HG02571 (cell line): ENCODE data around the gene KDM4C.
"Not testable (repeated sequence)": the region's sequence is repeated elsewhere in the genome, so short reads cannot be mapped to it uniquely, and the experiment has no call there.

Source experiments
- ATAC-seq: cut with Tn5 transposase; IDR thresholded peaks from one replicate; pipeline ENCODE4 v1.9.1; 2021; ENCODE audit warnings: mild to moderate bottlenecking, moderate library complexity; ENCODE audit not compliant: unreplicated experiment

Gene KDM4C

GRCh38 chr9:6757456-6758247 is at the start of gene KDM4C:
Gene KDM4C, plus strand, starts transcription at chr9:6757973. Its CDS starts 35,016 bp downstream, at chr9:6792989.
- peak; percentile 75 for ATAC-seq

DNA sequence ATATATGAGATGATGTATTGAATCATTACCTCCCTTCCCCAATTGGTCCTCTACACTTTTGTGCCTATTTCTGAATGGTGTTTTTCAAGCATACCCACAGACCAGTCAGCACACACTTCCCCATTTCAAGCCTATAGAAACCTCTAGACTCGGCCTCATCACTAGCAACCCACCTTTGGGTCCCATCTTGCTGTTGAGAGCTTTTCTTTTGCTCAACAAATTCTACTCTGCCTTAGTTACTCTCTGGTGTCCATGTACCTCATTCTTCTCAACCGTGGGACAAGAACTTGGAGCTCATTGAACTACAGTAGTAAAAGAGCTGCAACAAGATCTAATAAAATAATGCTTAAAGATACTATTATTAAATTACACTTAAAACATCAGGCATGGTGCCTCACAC is 49.0 kb upstream of the KDM4C start:
- no peak for ATAC-seq

- no peak for ATAC-seq
Observed at GRCh38 chr9:6711403-6711802, 46.4 kb upstream of the KDM4C start.

DNA sequence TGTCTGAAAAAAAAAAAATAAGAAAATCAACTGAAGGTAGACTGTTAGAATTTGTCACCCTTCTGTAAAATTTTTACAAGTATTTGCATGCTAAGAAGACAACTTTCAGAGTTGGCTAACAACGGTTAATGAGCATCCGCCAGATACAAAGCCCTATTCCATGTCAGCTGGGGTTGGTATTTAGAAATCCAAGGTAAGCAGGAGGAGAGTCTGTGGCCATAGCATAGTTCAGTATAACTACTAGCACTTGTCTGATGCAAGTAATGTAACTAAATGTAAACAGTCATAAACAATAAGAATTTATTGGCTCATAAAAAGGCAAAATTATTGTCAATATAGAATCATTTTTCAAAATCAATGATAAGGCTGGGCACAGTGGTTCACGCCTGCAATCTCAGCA is 45.7 kb upstream of the KDM4C start:
- ATAC-seq: no peak

- ATAC-seq: no peak
Observed at GRCh38 chr9:6714176-6714575, 43.6 kb upstream of the KDM4C start.

- not testable (repeated sequence) for ATAC-seq
Observed at GRCh38 chr9:6715153-6715754, 42.5 kb upstream of the KDM4C start.

DNA sequence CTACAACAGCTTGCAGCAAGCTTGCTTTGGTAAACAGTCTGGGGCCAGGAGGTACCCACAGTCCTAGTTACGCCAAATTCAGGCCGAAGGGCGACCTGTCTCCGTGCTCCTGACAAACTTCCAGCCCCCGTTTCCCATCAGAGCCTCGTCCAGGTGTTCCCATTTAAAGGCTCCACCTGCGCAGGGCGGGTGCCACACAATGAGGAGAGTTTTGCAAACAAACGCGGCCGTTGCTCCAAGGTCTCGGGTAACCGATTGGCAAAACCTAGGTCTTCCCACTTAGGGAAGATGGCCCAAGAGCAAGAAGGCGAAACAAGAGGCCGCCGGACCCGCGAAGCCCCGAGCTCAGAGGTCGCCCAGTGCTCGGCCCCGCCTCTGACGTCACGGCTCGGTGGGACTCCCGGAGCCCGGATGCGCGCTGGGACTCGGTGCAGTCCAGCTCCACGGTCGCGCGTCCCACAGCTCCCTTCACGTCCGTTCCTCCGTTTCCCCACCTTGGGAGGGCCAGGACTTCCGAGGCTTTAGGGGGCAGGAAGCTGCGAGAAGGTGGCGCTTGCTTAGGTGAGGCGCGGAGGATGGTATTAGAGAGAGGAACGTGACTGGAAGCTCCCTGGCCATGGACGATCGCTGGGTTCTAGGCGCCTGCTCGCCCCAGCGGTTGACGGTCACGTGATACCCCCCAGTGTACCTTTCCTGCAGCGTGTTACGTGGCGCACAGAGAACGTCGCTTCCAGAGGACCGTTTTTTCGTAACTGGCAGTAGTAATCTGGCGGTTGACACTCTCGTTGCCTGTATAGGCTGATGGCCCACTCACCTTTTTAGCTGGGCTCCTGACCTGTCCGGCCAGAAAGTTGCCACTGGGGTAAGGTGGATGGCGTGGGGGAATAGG is 41.8 kb upstream of the KDM4C start:
- ATAC-seq: peak; percentile 89

GRCh38 chr9:6716766-6717165 is 41.0 kb upstream of the KDM4C start:
- ATAC-seq: no peak

- no peak for ATAC-seq
Observed at GRCh38 chr9:6723881-6724420, 33.8 kb upstream of the KDM4C start.

DNA sequence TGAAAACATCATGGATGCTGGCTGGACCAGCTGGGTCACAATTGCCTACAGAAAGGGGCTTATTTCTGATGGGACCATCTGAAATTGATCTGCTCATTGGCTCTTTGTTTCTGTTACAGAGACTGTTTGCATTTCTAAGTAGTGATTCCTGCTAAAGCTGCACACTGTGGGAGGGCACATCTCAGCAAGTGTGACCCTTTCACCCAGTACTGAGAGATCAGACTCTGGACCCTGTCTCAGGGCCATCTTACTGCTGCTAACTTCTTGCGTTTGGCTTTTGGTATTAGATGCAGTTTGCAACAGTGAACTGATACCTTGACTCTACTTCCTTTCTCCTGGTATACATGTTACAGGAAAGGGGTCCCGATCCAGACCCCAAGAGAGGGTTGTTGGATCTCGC is 24.5 kb upstream of the KDM4C start:
- no peak for ATAC-seq

DNA sequence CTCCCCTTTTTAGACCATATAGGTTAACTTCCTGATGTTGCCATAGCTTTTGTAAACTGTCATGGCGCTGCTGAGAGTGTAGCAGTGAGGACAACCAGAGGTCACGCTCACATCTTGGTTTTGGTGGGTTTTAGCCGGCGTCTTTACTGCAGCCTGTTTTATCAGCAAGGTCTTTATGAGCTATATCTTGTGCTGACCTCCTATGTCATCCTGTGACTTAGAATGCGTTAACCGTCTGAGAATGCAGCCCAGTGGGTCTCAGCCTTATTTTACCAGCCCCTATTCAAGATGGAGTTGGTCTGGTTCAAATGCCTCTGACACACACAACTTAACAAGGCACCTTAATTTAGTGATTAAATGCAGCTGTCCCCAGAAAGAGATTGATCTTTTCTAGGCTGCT is 23.9 kb upstream of the KDM4C start:
- ATAC-seq: no peak

DNA sequence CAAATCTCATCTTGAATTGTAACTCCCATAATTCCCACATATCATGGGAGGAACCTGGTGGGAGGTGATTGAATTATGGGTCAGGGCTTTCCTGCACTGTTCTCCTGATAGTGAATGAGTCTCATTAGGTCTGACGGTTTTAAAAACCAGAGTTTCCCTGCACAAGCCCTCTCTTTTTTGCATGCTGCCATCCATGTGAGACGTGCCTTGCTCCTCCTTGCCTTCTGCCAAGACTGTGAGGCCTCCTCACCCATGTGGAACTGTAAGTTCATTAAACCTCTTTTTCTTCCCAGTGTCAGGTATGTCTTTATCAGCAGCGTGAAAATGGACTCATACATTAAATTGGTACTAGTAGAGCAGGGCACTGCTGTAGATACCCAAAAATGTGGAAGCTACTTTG is 22.4 kb upstream of the KDM4C start:
- no peak for ATAC-seq

- no peak for ATAC-seq
Observed at GRCh38 chr9:6739218-6739617, 18.6 kb upstream of the KDM4C start.

DNA sequence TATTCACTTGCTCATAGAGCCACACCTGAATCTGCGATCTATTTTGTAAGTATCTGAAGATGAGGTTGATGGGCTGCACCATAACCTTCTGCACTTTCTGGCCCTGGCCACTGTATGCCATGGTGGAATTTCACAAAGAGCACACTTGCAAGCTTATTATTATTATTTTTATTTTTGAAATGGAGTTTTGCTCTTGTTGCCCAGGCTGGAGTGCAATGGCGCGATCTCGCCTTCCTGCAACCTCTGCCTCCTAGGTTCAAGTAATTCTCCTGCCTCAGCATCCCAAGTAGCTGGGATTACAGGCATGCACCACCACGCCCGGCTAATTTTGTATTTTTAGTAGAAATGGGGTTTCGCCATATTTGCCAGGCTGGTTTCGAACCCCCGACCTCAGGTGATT is 8.9 kb upstream of the KDM4C start:
- ATAC-seq: not testable (repeated sequence)

GRCh38 chr9:6754861-6755260 is 2.9 kb upstream of the KDM4C start:
- ATAC-seq: not testable (repeated sequence)

GRCh38 chr9:6757132-6757455 is 679 bp upstream of the KDM4C start:
- peak; percentile 33 for ATAC-seq

- ATAC-seq: peak; percentile 20
Observed at GRCh38 chr9:6758248-6758497, 400 bp downstream of the KDM4C start.

- peak; percentile 25 for ATAC-seq
Observed at GRCh38 chr9:6758498-6759184, 868 bp downstream of the KDM4C start.

DNA sequence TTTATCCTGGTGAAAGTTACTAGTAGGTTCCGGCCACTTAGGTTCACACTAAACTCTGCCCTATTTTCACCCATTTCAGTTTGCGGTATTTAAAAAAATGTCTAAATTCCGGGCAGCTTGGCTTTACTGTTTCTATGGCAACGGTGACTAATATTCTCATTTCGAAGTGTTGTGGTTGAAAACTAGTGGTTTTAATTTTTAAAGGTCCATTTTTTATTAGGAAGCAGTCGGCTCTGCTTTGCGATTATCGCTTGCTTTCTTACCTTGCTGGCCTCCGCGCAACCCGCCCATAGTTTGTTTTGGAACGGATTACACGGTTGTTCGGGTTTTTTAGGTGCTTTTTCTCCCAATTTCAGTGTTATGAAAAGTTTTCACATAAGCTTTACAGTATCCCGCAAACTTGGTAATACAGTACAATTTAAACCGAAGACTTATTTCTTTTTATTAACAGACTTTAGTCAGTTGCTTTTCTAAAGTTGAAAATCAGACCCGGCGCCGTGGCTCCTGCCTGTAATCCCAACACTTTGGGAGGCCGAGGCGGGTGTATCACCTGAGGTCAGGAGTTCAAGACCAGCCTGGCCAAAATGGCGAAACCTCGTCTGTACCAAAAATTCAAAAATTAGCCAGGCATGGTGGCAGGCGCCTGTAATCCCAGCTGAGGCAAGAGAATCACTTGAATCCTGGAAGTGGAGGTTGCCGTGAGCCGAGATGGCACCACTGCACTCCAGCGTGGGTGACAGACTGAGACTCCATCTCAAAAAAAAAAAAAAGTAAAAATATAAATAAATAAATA is 1.6 kb downstream of the KDM4C start:
- no peak for ATAC-seq

DNA sequence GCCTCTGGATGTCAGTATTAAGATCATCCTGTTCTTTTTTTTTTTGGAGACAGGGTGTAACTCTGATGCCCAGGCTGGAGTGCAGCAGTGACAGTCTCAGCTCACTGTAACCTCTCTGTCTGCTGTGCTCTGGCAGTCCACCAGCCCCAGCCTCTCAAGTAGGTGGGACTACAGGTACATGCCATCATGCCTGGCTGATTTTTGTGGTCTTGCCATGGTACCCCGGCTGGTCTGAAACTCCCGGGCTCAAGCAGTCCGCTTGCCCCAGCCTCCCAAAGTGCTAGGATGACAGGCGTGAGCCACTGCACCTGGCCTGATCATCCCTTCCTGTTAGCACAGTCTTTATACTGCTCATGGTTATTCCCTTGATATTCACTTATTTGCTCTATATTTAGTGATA is 3.5 kb downstream of the KDM4C start:
- no peak for ATAC-seq
